A549 (cell line): ENCODE results near the gene ANKS1B. TPM values are rescaled to one million over a fixed set of nuclear protein-coding genes. Genes with fewer than 3 reads are reported as not detected.

Source experiments
- ATAC-seq, 2 experiments: fragments of 200-7000 bp in 1 of 2; fragments of >200 bp in 1 of 2; cut with Nextera tagmentation in 1 of 2; cut with Tn5 transposase in 1 of 2; 3 replicates each; pipeline versions ENCODE4 v1.8.0 to v1.9.1; 2018 to 2020; ENCODE audit warnings: mild to moderate bottlenecking in 1 of 2, moderate library complexity in 1 of 2
- CTCF ChIA-PET: fragments of 300-600 bp; sonication (Branson Sonifier 250); formaldehyde crosslinking; extraction: SDS; loops from one replicate; lab custom pipeline; 2021; ENCODE audit warnings: antibody characterized with exemption, inconsistent platforms; lab: Yijun Ruan, JAX
- POLR2A ChIA-PET: fragments of 350-600 bp; formaldehyde crosslinking; extraction: SDS; loops from one replicate; lab custom pipeline; 2021; ENCODE audit warnings: antibody characterized with exemption, inconsistent platforms; lab: Yijun Ruan, JAX
- DNase-seq, 2 experiments: peaks; one replicate each; pipeline versions ENCODE4 v3.0.0 to v3.0.0-alpha.2; 2011 to 2016; ENCODE audit warnings: low read depth in 1 of 2, low spot score in 1 of 2
- FAIRE-seq: peaks from 2 replicates; lab custom pipeline; 2011; peaks lifted over from hg19 to GRCh38; lab: Jason Lieb, UNC
- H3K27ac ChIP-seq, 2 experiments: fragments of >200 bp; sonication (Bioruptor Twin); formaldehyde crosslinking; 3 replicates each; pipeline ENCODE4 v1.5.1; 2016 to 2017
- H3K4me1 ChIP-seq: fragments of >200 bp; sonication (Bioruptor Twin); formaldehyde crosslinking; 3 replicates; pipeline ENCODE4 v1.6.1; 2016
- H3K4me2 ChIP-seq: fragments of >200 bp; sonication (Bioruptor Twin); formaldehyde crosslinking; 3 replicates; pipeline ENCODE4 v1.6.1; 2016
- H3K4me3 ChIP-seq: fragments of >200 bp; sonication (Bioruptor Twin); formaldehyde crosslinking; 3 replicates; pipeline ENCODE4 v1.5.1; 2016
- H3K9me3 ChIP-seq: fragments of >200 bp; sonication (Bioruptor Twin); formaldehyde crosslinking; 3 replicates; pipeline ENCODE4 v1.6.1; 2016
- BHLHE40 ChIP-seq: IDR thresholded peaks from 2 replicates; pipeline ENCODE4 v1.6.1; 2012; ENCODE audit warnings: low read depth, low read length, inconsistent platforms
- CBX2 ChIP-seq: fragments of 200-600 bp; sonication (generic); IDR thresholded peaks from 2 replicates; pipeline ENCODE4 v1.6.1; 2016; ENCODE audit warnings: low read depth, mild to moderate bottlenecking, borderline replicate concordance
- CEBPB ChIP-seq, 2 experiments: fragments of >200 bp in 1 of 2; sonication (Bioruptor Twin) in 1 of 2; formaldehyde crosslinking in 1 of 2; IDR thresholded peaks; 2 replicates each; pipeline ENCODE4 v1.6.1; 2012 to 2016
- CHD4 ChIP-seq: fragments of 200-600 bp; sonication (generic); IDR thresholded peaks from 2 replicates; pipeline ENCODE4 v1.6.1; 2016; ENCODE audit warnings: antibody characterized with exemption, mild to moderate bottlenecking, borderline replicate concordance
- CTCF ChIP-seq: fragments of >200 bp; sonication (Bioruptor Twin); formaldehyde crosslinking; IDR thresholded peaks from 3 replicates; pipeline ENCODE4 v1.5.1; 2016
- EHF ChIP-seq: fragments of 250-450 bp; sonication (Bioruptor Pico); IDR thresholded peaks from 2 replicates; pipeline ENCODE4 v1.5.0; 2020; ENCODE audit warnings: mild to moderate bottlenecking
- ESRRA ChIP-seq: fragments of 150-350 bp; IDR thresholded peaks from 2 replicates; pipeline ENCODE4 v1.6.1; 2014; ENCODE audit warnings: mild to moderate bottlenecking, low read length, borderline replicate concordance
- FOSB ChIP-seq: fragments of 250-450 bp; sonication (Bioruptor Pico); IDR thresholded peaks from 2 replicates; pipeline ENCODE4 v1.5.0; 2020; ENCODE audit warnings: mild to moderate bottlenecking, moderate library complexity
- FOSL2 ChIP-seq, 2 experiments: fragments of 450-650 bp in 1 of 2; fragments of >200 bp in 1 of 2; sonication (Bioruptor Twin) in 1 of 2; formaldehyde crosslinking; IDR thresholded peaks; 2 replicates each; pipeline versions ENCODE4 v1.5.0 to v1.6.1; 2016 to 2020; ENCODE audit warnings: mild to moderate bottlenecking in 1 of 2, moderate library complexity in 1 of 2
- HDAC2 ChIP-seq: fragments of 200-600 bp; sonication (generic); IDR thresholded peaks from 2 replicates; pipeline ENCODE4 v1.6.1; 2016
- HEYL ChIP-seq: fragments of 250-450 bp; sonication (Bioruptor Pico); IDR thresholded peaks from 2 replicates; pipeline ENCODE4 v1.8.0; 2021; ENCODE audit warnings: mild to moderate bottlenecking, moderate library complexity
- HOXA7 ChIP-seq: fragments of 250-450 bp; sonication (Bioruptor Pico); IDR thresholded peaks from 2 replicates; pipeline ENCODE4 v1.5.0; 2020; ENCODE audit warnings: mild to moderate bottlenecking, moderate library complexity
- JUN ChIP-seq, 2 experiments: fragments of >200 bp; sonication (Bioruptor Twin); formaldehyde crosslinking; IDR thresholded peaks; 2 replicates in 1 of 2; 3 replicates in 1 of 2; pipeline ENCODE4 v1.6.1; 2016 to 2017
- JUNB ChIP-seq: fragments of >200 bp; sonication (Bioruptor Twin); formaldehyde crosslinking; IDR thresholded peaks from 2 replicates; pipeline ENCODE4 v1.6.1; 2016
- MAFK ChIP-seq: fragments of 450-650 bp; IDR thresholded peaks from 2 replicates; pipeline ENCODE4 v1.6.1; 2014; ENCODE audit not compliant: partially characterized antibody
- NFE2L2 ChIP-seq: fragments of 150-350 bp; conservative IDR thresholded peaks from 2 replicates; pipeline ENCODE4 v1.6.1; 2014; ENCODE audit warnings: low read length
- NPAS2 ChIP-seq: fragments of 250-450 bp; sonication (Bioruptor Pico); IDR thresholded peaks from 2 replicates; pipeline ENCODE4 v1.8.0; 2022; ENCODE audit warnings: mild to moderate bottlenecking, moderate library complexity, borderline replicate concordance
- PBX3 ChIP-seq: IDR thresholded peaks from 2 replicates; pipeline ENCODE4 v1.6.1; 2012
- PHF8 ChIP-seq: fragments of 200-600 bp; sonication (generic); IDR thresholded peaks from 2 replicates; pipeline ENCODE4 v1.6.1; 2016; ENCODE audit warnings: low read depth, mild to moderate bottlenecking, antibody characterized with exemption, moderate library complexity, borderline replicate concordance
- RAD21 ChIP-seq, 2 experiments: fragments of >200 bp in 1 of 2; sonication (Bioruptor Twin) in 1 of 2; formaldehyde crosslinking in 1 of 2; IDR thresholded peaks in 1 of 2; conservative IDR thresholded peaks in 1 of 2; 2 replicates in 1 of 2; 3 replicates in 1 of 2; pipeline ENCODE4 v1.6.1; 2012 to 2018; ENCODE audit warnings: inconsistent platforms in 1 of 2
- RARB ChIP-seq: fragments of 250-450 bp; sonication (Bioruptor Pico); IDR thresholded peaks from 2 replicates; pipeline ENCODE4 v1.8.0; 2021; ENCODE audit warnings: mild to moderate bottlenecking, moderate library complexity
- RCOR1 ChIP-seq: fragments of 150-350 bp; IDR thresholded peaks from 2 replicates; pipeline ENCODE4 v1.6.1; 2014; ENCODE audit warnings: antibody characterized with exemption, low read length, low read depth
- RFX5 ChIP-seq: fragments of 450-650 bp; IDR thresholded peaks from 2 replicates; pipeline ENCODE4 v1.7.1; 2014; ENCODE audit warnings: antibody characterized with exemption, mild to moderate bottlenecking, moderate library complexity
- SREBF2 ChIP-seq: fragments of 450-650 bp; IDR thresholded peaks from 2 replicates; pipeline ENCODE4 v1.6.1; 2014; ENCODE audit warnings: mild to moderate bottlenecking, moderate library complexity
- TP53 ChIP-seq: fragments of 250-450 bp; sonication (Bioruptor Pico); IDR thresholded peaks from 2 replicates; pipeline ENCODE4 v1.5.0; 2021; ENCODE audit warnings: mild to moderate bottlenecking, moderate library complexity
- ZC3H11A ChIP-seq: fragments of 450-650 bp; IDR thresholded peaks from 2 replicates; pipeline ENCODE4 v1.6.1; 2014; ENCODE audit warnings: antibody characterized with exemption, mild to moderate bottlenecking
- ZNF302 ChIP-seq: fragments of 250-450 bp; sonication (Bioruptor Pico); IDR thresholded peaks from 2 replicates; pipeline ENCODE4 v1.9.0; 2021; ENCODE audit warnings: inconsistent platforms, mild to moderate bottlenecking, moderate library complexity
- ZSCAN20 ChIP-seq: fragments of 250-450 bp; sonication (Bioruptor Pico); IDR thresholded peaks from 2 replicates; pipeline ENCODE4 v1.8.0; 2022; ENCODE audit warnings: mild to moderate bottlenecking, moderate library complexity
- WGBS: methylation state at CpG from one replicate; pipeline ENCODE4 v1.1.6; 2017; ENCODE audit errors: missing lambda C conversion rate; 5-methylcytosine and 5-hydroxymethylcytosine counted together
- polyA plus RNA-seq, 4 experiments: library from polyadenylated mRNA; depleted of rRNA in 3 of 4; stranded (reverse); fragments of >200 nt; fragmentation: RNase III in 1 of 4; extraction: RNeasy Plus Mini Kit Qiagen cat#74134 plus additional on column Dnase treatment in 1 of 4; gene quantifications; 2 replicates in 3 of 4; 3 replicates in 1 of 4; pipeline ENCODE4 v1.2.3, GENCODE V29; 2011 to 2017
- TF ChIP-seq, protein P1 (sequence below): IDR thresholded peaks from 2 replicates; pipeline ENCODE4 v1.6.1; 2012; ENCODE audit warnings: low read depth, borderline replicate concordance
- TF ChIP-seq, protein P2 (sequence below): IDR thresholded peaks from 2 replicates; pipeline ENCODE4 v1.6.1; 2012
- TF ChIP-seq, protein P3 (sequence below): fragments of 200-600 bp; sonication (generic); IDR thresholded peaks from 2 replicates; pipeline ENCODE4 v1.6.1; 2016; ENCODE audit warnings: antibody characterized with exemption, mild to moderate bottlenecking, moderate library complexity
- TF ChIP-seq, protein P4 (sequence below): fragments of 150-350 bp; IDR thresholded peaks from 2 replicates; pipeline ENCODE4 v1.6.1; 2014; ENCODE audit warnings: low read depth, mild to moderate bottlenecking, low read length

The ANKS1B gene
- polyA plus RNA-seq, 2 of the 4 experiments (the other 2 are of a cell fraction) = 1.5 to 2.2 TPM

DNA sequence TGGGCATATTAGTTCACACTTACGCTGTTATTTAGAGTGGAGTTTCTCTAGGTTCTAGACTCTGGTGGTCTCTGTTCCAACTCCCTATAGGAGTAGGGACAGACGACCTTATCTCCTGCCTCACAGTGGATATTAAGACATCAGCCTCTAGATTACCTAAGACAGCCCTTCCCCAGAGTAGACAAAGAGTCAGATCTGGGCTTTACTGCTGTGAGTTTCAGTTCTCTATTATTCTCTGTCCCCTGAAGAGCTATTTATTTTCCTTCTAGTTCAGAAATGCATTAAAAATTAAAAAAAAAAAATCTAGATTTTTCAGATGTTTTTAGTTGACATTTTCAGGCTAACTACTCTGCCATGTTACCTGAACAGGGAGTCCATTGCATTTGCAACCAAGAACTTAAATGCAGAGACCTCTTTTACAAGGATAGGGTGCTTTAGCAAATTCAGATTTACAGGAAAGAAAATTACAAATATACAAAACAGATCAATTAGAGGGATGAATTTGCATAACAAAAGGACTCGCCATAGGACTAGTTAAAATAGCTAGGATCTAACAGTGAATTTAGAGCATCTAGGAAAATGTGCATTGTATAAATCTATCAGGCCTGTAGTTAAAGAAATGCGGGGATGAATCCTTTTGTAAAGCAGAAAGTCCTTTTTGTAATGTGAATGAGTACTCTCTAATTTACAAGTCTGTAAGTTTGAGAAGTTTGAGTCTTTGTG, 958.2 kb downstream of the ANKS1B start:
- ATAC-seq (no peak), DNase-seq (no peak), FAIRE-seq (no peak)
- 52% methylated on average over 4 of the region's 4 CpGs for WGBS
- ChIA-PET POLR2A (no interaction called here), CTCF (no interaction called here)
- no peaks in the 10 kb centered on the region for H3K4me1 ChIP-seq
- H3K27ac ChIP-seq = no peak overlapping the region
- H3K4me3 ChIP-seq = no peak overlapping the region
- TF ChIP-seq, protein P1, sequence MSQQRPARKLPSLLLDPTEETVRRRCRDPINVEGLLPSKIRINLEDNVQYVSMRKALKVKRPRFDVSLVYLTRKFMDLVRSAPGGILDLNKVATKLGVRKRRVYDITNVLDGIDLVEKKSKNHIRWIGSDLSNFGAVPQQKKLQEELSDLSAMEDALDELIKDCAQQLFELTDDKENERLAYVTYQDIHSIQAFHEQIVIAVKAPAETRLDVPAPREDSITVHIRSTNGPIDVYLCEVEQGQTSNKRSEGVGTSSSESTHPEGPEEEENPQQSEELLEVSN = no peak
- TF ChIP-seq CBX2 (no peak), NPAS2 (CRISPR knock-in tag) (no peak), RAD21 (conservative IDR thresholded peaks at IDR 0.05 in 1 of 2, IDR thresholded peaks at IDR 0.05 in 1 of 2) (no peak), EHF (no peak), HDAC2 (no peak), TP53 (CRISPR knock-in tag) (no peak), CEBPB (IDR thresholded peaks at IDR 0.05) (no peak), FOSB (no peak), ZSCAN20 (CRISPR knock-in tag) (no peak), PHF8 (no peak), CTCF (no peak), JUN (IDR thresholded peaks at IDR 0.05) (no peak), RCOR1 (no peak), RARB (no peak), RFX5 (no peak), NFE2L2 (no peak)
- TF ChIP-seq, protein P2, sequence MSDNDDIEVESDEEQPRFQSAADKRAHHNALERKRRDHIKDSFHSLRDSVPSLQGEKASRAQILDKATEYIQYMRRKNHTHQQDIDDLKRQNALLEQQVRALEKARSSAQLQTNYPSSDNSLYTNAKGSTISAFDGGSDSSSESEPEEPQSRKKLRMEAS = no peak
- no peaks in the 10 kb centered on the region for H3K9me3 ChIP-seq
- H3K4me2 ChIP-seq = no peak overlapping the region

DNA sequence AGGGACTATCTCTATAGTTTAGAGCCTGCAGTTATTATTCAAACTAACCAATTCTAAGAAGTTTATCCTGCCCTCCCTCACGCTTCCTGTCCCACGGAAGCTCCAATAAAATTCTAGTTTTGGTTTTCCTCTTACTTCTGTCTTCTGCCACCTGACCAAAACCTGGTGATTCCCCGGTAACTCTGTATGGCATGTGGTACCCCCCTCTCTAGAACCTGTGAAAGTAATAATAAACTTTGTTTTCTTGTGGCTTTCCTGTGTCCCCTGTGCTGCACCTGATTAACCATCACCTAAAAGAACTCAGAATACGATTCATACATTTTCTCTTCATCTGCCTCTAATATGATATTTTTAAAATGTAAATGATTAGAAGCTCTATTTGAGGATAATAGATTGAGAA, 959.9 kb downstream of the ANKS1B start:
- TF ChIP-seq MAFK = no peak
- TF ChIP-seq CHD4 = no peak
- no peak for TF ChIP-seq SREBF2
- no peak for TF ChIP-seq ZNF302 (CRISPR knock-in tag)
- TF ChIP-seq ZC3H11A = no peak
- TF ChIP-seq, protein P3, sequence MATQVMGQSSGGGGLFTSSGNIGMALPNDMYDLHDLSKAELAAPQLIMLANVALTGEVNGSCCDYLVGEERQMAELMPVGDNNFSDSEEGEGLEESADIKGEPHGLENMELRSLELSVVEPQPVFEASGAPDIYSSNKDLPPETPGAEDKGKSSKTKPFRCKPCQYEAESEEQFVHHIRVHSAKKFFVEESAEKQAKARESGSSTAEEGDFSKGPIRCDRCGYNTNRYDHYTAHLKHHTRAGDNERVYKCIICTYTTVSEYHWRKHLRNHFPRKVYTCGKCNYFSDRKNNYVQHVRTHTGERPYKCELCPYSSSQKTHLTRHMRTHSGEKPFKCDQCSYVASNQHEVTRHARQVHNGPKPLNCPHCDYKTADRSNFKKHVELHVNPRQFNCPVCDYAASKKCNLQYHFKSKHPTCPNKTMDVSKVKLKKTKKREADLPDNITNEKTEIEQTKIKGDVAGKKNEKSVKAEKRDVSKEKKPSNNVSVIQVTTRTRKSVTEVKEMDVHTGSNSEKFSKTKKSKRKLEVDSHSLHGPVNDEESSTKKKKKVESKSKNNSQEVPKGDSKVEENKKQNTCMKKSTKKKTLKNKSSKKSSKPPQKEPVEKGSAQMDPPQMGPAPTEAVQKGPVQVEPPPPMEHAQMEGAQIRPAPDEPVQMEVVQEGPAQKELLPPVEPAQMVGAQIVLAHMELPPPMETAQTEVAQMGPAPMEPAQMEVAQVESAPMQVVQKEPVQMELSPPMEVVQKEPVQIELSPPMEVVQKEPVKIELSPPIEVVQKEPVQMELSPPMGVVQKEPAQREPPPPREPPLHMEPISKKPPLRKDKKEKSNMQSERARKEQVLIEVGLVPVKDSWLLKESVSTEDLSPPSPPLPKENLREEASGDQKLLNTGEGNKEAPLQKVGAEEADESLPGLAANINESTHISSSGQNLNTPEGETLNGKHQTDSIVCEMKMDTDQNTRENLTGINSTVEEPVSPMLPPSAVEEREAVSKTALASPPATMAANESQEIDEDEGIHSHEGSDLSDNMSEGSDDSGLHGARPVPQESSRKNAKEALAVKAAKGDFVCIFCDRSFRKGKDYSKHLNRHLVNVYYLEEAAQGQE = no peak
- no peak for TF ChIP-seq HEYL (CRISPR knock-in tag)
- TF ChIP-seq ESRRA = no peak
- TF ChIP-seq HOXA7 (CRISPR knock-in tag) = no peak
- TF ChIP-seq, protein P4, sequence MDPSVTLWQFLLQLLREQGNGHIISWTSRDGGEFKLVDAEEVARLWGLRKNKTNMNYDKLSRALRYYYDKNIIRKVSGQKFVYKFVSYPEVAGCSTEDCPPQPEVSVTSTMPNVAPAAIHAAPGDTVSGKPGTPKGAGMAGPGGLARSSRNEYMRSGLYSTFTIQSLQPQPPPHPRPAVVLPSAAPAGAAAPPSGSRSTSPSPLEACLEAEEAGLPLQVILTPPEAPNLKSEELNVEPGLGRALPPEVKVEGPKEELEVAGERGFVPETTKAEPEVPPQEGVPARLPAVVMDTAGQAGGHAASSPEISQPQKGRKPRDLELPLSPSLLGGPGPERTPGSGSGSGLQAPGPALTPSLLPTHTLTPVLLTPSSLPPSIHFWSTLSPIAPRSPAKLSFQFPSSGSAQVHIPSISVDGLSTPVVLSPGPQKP = no peak
- no peak for TF ChIP-seq JUNB
- no peak for TF ChIP-seq HDAC2
- TF ChIP-seq RARB = no peak
- no peak for TF ChIP-seq PBX3
- TF ChIP-seq FOSL2 (IDR thresholded peaks at IDR 0.05) = no peak
- no peak for TF ChIP-seq FOSL2 (CRISPR knock-in tag; IDR thresholded peaks at IDR 0.05)
- TF ChIP-seq BHLHE40 = no peak
- CTCF ChIA-PET = no interaction called here

More for the DNA sequence above, 959.9 kb downstream of the ANKS1B start:
- no peaks in the 10 kb centered on the region for H3K9me3 ChIP-seq
- ATAC-seq = no peak
- H3K4me3 ChIP-seq = no peak overlapping the region
- FAIRE-seq = no peak
- WGBS = 73% methylated on average over 4 of the region's 4 CpGs
- POLR2A ChIA-PET = no interaction called here
- no peak for DNase-seq
- H3K4me1 ChIP-seq = no peaks in the 10 kb centered on the region
- no peak overlapping the region for H3K27ac ChIP-seq
- H3K4me2 ChIP-seq = no peak overlapping the region
